ENCODE data around the gene NMBR. TPM values are rescaled to one million over a fixed set of nuclear protein-coding genes. Genes with fewer than 3 reads are reported as not detected.
"Not testable (repeated sequence)": the region's sequence is repeated elsewhere in the genome, so short reads cannot be mapped to it uniquely, and the experiment has no call there.

The NMBR gene
- total RNA-seq, 2 experiments from 2014 or later: not detected

GRCh38 chr6:142088858-142089216, 58.1 kb downstream of the NMBR start:
- ChIA-PET POLR2A (no interaction called here), CTCF (no interaction called here)
- peaks cover 11% of the 10 kb centered on the region for H3K4me1 Mint-ChIP-seq (ENCODE audit: low read depth)
- intact Hi-C loops (cut with micrococcal nuclease): no loop called here
- peaks cover 2% of the 10 kb centered on the region for H3K9me3 Mint-ChIP-seq
- H3K36me3 Mint-ChIP-seq: no peaks in the 10 kb centered on the region
- DNase-seq: peak; percentile 20
- H3K27me3 Mint-ChIP-seq: peaks cover 24% of the 10 kb centered on the region
- H3K4me3 Mint-ChIP-seq: no peak overlapping the region
- H3K27ac Mint-ChIP-seq: no peak overlapping the region

GRCh38 chr6:142087950-142088857, 58.7 kb downstream of the NMBR start:
- Mint-ChIP-seq H3K27me3 (peaks cover 24% of the 10 kb centered on the region), H3K9me3 (no peaks in the 10 kb centered on the region), H3K36me3 (no peaks in the 10 kb centered on the region), H3K4me1 (ENCODE audit: low read depth) (peaks cover 16% of the 10 kb centered on the region), H3K4me3 (no peak overlapping the region), H3K27ac (no peak overlapping the region)
- ChIA-PET POLR2A (no interaction called here), CTCF (no interaction called here)
- intact Hi-C loops (cut with micrococcal nuclease): no loop called here
- DNase-seq: no peak

DNA sequence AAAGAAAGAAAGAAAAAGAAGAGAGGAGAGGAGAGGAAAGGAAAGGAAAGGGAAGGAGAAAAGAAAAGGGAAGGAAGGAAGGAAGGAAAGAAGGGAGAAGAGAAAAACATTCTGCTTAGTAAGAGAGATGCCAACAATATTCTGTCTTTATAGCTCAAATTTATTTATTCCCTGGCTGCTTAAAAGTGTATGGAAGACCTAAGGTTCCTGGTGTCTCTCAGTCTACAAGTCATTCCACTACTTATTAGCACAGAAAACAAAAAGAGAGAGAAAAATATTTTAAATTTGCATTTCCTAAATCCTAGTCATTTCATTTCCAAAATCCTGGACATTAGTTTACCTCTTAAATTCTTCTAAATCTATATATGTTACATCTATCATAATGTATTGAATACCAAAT, 67.8 kb downstream of the NMBR start:
- CTCF ChIA-PET: no interaction called here
- H3K4me3 Mint-ChIP-seq: no peak overlapping the region
- peaks cover 11% of the 10 kb centered on the region for H3K4me1 Mint-ChIP-seq (ENCODE audit: low read depth)
- H3K27ac Mint-ChIP-seq: no peak overlapping the region
- H3K36me3 Mint-ChIP-seq: no peaks in the 10 kb centered on the region
- no peaks in the 10 kb centered on the region for H3K27me3 Mint-ChIP-seq
- intact Hi-C loops (cut with micrococcal nuclease): no loop called here
- no peaks in the 10 kb centered on the region for H3K9me3 Mint-ChIP-seq
- POLR2A ChIA-PET: no interaction called here
- DNase-seq: no peak

DNA sequence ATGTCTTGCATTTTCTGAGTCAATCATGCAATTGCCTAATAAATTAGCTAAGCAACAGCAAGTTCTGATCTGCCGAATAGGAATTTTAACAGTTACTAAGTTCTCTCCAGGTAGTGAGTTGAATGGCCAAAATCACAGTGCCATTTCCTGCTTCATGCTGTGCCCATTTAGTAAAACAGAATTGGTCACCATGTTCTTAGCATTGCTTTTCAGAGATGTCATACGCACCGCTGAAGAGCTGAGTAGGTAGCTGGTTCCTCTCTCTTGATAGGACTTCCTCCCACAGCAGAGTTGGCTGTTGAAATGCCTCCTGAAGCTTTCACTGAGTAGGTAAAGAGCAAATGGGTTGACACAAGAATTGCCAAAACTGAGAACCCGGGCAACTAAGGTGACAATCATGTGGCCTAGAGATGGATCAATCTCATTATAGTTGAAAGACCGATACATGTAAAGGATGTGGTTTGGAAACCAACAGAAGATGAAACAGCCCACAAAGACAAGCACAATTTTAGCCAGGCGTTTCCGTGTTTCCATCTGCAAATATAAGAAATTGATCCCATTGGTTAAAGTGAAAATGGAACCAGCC, 71.3 kb downstream of the NMBR start:
- peaks cover 7% of the 10 kb centered on the region for H3K9me3 Mint-ChIP-seq
- peak; percentile 19 for DNase-seq
- no peak overlapping the region for H3K4me3 Mint-ChIP-seq
- CTCF ChIA-PET: no interaction called here
- peaks cover 1% of the 10 kb centered on the region for H3K27me3 Mint-ChIP-seq
- peaks cover 6% of the 10 kb centered on the region for H3K4me1 Mint-ChIP-seq (ENCODE audit: low read depth)
- intact Hi-C loops (cut with micrococcal nuclease): no loop called here
- H3K27ac Mint-ChIP-seq: no peak overlapping the region
- no peaks in the 10 kb centered on the region for H3K36me3 Mint-ChIP-seq
- POLR2A ChIA-PET: no interaction called here

DNA sequence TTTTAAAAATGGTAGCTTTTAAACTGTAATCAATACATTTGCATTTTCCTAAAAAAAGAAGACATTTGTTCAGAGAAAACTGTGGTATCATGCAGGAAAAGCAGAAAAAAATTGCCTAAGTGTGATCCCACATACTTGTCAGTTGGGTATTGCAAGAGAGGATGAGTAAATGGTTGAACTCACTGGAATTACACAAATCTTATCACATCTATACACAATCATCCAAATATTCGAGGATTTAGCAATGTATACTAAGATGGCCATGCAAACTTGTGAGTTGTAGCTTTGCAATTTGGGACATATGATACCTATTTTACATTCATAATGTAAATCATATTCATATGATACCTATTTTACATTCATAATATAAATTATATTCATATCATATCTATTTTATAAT, 72.4 kb downstream of the NMBR start:
- H3K4me3 Mint-ChIP-seq: no peak overlapping the region
- H3K9me3 Mint-ChIP-seq: peaks cover 7% of the 10 kb centered on the region
- no peak for DNase-seq
- H3K36me3 Mint-ChIP-seq: no peaks in the 10 kb centered on the region
- peaks cover 1% of the 10 kb centered on the region for H3K27me3 Mint-ChIP-seq
- ChIA-PET CTCF (interaction anchor here (0.6 kb wide), 1 partner anchor 69 kb away, joined by 3 read pairs; no protein-coding TSS in a partner anchor), POLR2A (no interaction called here)
- intact Hi-C loops (cut with micrococcal nuclease): no loop called here
- H3K27ac Mint-ChIP-seq: no peak overlapping the region
- peaks cover 6% of the 10 kb centered on the region for H3K4me1 Mint-ChIP-seq (ENCODE audit: low read depth)

GRCh38 chr6:142071981-142072380, 74.9 kb downstream of the NMBR start:
- Mint-ChIP-seq H3K4me3 (no peak overlapping the region), H3K36me3 (no peaks in the 10 kb centered on the region), H3K4me1 (ENCODE audit: low read depth) (peaks cover 6% of the 10 kb centered on the region), H3K27ac (no peak overlapping the region), H3K9me3 (peaks cover 7% of the 10 kb centered on the region), H3K27me3 (peaks cover 1% of the 10 kb centered on the region)
- POLR2A ChIA-PET: no interaction called here
- intact Hi-C loops (cut with micrococcal nuclease): no loop called here
- CTCF ChIA-PET: no interaction called here
- no peak for DNase-seq

DNA sequence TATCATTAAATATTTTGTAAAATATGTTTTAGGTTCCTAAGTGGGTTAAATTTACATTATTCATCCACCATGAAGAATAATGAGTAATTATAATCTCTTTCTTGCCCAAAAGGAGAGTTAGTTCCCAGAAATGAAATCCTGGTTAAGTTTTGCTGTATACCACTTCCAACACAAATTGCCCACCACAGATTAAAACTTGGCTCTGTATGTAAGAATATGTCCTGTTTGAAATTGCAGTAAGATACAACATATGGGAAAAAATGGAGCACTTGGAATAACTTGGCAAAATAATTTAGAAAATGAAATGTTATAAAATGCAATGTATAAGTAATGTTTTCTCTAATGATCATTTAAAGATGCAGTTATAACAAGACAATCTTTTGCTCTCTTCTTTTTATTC, 78.5 kb downstream of the NMBR start:
- Mint-ChIP-seq H3K4me1 (ENCODE audit: low read depth) (no peaks in the 10 kb centered on the region), H3K36me3 (no peaks in the 10 kb centered on the region), H3K27me3 (peaks cover 1% of the 10 kb centered on the region), H3K27ac (no peak overlapping the region), H3K9me3 (peaks cover 6% of the 10 kb centered on the region), H3K4me3 (no peak overlapping the region)
- ChIA-PET POLR2A (no interaction called here), CTCF (no interaction called here)
- DNase-seq: no peak
- intact Hi-C loops (cut with micrococcal nuclease): no loop called here

- H3K27ac Mint-ChIP-seq; H3K36me3 Mint-ChIP-seq; DNase-seq; POLR2A ChIA-PET; intact Hi-C loops (cut with micrococcal nuclease); H3K4me3 Mint-ChIP-seq; CTCF ChIA-PET; H3K27me3 Mint-ChIP-seq; H3K4me1 Mint-ChIP-seq (ENCODE audit: low read depth); H3K9me3 Mint-ChIP-seq: not testable (repeated sequence)
Observed at GRCh38 chr6:142062861-142063260, 84.1 kb downstream of the NMBR start.

- peaks cover 5% of the 10 kb centered on the region for H3K27me3 Mint-ChIP-seq
- no peaks in the 10 kb centered on the region for H3K4me1 Mint-ChIP-seq (ENCODE audit: low read depth)
- intact Hi-C loops (cut with micrococcal nuclease): no loop called here
- H3K9me3 Mint-ChIP-seq: peaks cover under 1% of the 10 kb centered on the region
- DNase-seq: no peak
- H3K36me3 Mint-ChIP-seq: no peaks in the 10 kb centered on the region
- ChIA-PET POLR2A (no interaction called here), CTCF (no interaction called here)
- no peak overlapping the region for H3K4me3 Mint-ChIP-seq
- no peak overlapping the region for H3K27ac Mint-ChIP-seq
Observed at GRCh38 chr6:142058551-142059290, 88.2 kb downstream of the NMBR start.

DNA sequence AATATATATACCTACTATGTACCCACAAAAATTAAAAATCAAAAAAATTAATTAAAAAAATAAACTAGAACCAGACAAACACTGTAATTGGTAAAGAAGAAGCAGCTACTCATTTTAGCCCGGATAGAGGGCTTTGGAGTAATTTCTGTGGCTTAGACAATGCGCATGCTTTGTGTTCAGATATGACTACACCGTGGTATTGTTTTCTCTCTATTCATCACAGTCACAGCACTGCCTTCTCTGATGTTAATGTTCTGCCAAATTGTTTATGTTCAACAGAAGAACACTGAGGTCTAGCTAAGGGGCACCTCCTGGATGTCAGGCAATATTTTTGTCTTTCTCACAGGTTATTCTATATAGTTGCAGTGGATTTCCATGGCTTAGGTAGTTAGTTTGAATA, 91.7 kb downstream of the NMBR start:
- peaks cover 25% of the 10 kb centered on the region for H3K9me3 Mint-ChIP-seq
- ChIA-PET POLR2A (no interaction called here), CTCF (no interaction called here)
- H3K4me1 Mint-ChIP-seq (ENCODE audit: low read depth): no peaks in the 10 kb centered on the region
- H3K4me3 Mint-ChIP-seq: no peak overlapping the region
- peaks cover 10% of the 10 kb centered on the region for H3K27me3 Mint-ChIP-seq
- DNase-seq: no peak
- intact Hi-C loops (cut with micrococcal nuclease): no loop called here
- H3K36me3 Mint-ChIP-seq: peaks cover 7% of the 10 kb centered on the region
- H3K27ac Mint-ChIP-seq: no peak overlapping the region

DNA sequence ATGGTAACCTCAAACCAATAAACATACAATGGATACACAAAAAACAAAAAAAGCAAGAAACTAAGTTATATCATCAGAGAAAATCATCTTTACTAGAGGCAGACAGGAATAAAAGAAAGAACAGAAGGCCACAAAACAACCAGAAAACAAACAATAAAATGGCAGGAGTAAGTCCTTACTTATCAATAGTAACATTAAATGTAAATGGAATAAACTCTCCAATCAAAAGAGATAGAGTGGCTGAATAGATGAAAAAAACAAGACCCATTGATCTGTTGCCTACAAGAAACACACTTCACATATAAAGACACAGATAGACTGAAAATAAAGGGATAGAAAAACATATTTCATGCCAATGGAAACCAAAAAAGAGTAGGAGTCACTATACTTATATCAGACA, 95.5 kb downstream of the NMBR start:
- H3K4me1 Mint-ChIP-seq (ENCODE audit: low read depth): no peaks in the 10 kb centered on the region
- intact Hi-C loops (cut with micrococcal nuclease): no loop called here
- peaks cover 28% of the 10 kb centered on the region for H3K9me3 Mint-ChIP-seq
- peaks cover 7% of the 10 kb centered on the region for H3K36me3 Mint-ChIP-seq
- H3K4me3 Mint-ChIP-seq: no peak overlapping the region
- DNase-seq: no peak
- no peak overlapping the region for H3K27ac Mint-ChIP-seq
- CTCF ChIA-PET: no interaction called here
- peaks cover 13% of the 10 kb centered on the region for H3K27me3 Mint-ChIP-seq
- POLR2A ChIA-PET: no interaction called here

DNA sequence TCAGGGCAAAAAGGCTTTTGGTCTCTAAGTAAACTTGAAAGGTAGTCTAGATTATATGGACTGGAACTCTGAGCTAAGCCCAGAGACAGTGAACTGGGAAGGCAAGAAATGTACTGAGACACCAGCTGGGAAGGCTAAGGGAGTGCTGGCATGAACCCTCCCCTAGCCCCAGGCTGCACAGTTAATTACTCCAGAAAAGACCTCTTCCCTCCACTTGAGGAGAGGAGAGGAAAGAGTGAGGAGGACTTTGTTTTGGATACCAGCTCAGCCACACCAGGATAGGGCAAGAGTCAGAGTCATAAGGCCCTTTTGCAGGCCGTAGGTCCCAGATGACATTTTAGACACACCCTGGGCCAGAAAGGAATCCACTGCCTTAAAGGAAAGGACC, 98.3 kb downstream of the NMBR start:
- DNase-seq: no peak
- intact Hi-C loops (cut with micrococcal nuclease): no loop called here
- ChIA-PET POLR2A (no interaction called here), CTCF (interaction anchor here (1.0 kb wide), 1 partner anchor 63 kb away, joined by 3 read pairs; no protein-coding TSS in a partner anchor)
- H3K27ac Mint-ChIP-seq: no peak overlapping the region
- H3K36me3 Mint-ChIP-seq: peaks cover 7% of the 10 kb centered on the region
- H3K9me3 Mint-ChIP-seq: peaks cover 26% of the 10 kb centered on the region
- no peaks in the 10 kb centered on the region for H3K4me1 Mint-ChIP-seq (ENCODE audit: low read depth)
- peaks cover 12% of the 10 kb centered on the region for H3K27me3 Mint-ChIP-seq
- H3K4me3 Mint-ChIP-seq: no peak overlapping the region
